Measurements from ENCODE around the gene HDAC4. TPM values are rescaled to one million over a fixed set of nuclear protein-coding genes. Genes with fewer than 3 reads are reported as not detected.

Gene HDAC4
- polyA plus RNA-seq, 1 donor: 20.2 TPM

DNA sequence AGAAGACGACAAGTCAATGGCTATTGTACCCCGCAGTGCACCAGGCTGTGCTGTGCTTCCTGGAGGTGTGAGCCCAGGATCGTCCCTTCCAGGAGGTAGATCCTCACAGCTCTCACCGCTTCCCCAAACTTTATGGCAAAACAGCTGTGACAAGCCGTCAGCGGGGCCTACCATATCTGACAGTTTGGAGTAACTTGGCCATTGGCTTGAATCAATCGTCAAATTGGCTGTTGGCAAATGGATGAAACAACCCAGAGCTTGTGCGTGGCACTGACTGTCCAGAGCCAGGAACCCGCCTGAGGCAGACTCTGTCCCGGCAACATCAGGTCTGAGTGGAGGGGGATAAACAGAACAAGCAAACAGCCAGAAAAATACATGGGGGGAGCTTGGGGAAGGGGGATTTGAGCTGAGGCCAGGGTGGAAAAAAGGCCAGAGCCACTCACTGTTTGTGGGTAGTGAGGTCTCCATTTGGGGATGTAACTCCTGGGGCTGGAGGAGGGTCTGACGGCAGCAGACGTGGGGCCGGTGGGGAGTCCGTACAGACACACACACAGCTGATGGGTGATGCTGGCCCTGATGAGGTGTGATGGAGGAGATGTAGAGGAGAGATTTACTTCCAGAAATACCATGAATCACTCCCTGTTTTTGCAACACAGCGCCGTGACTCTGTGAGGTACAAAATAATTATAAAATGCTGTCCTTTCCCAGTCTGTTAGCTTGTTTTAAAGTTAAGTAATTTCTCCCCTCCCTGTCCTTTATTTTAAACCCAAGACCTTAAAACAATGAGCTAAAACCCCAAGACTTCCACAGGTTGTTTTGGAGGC lies 378.2 kb downstream of the HDAC4 start:
- no peak for DNase-seq

DNA sequence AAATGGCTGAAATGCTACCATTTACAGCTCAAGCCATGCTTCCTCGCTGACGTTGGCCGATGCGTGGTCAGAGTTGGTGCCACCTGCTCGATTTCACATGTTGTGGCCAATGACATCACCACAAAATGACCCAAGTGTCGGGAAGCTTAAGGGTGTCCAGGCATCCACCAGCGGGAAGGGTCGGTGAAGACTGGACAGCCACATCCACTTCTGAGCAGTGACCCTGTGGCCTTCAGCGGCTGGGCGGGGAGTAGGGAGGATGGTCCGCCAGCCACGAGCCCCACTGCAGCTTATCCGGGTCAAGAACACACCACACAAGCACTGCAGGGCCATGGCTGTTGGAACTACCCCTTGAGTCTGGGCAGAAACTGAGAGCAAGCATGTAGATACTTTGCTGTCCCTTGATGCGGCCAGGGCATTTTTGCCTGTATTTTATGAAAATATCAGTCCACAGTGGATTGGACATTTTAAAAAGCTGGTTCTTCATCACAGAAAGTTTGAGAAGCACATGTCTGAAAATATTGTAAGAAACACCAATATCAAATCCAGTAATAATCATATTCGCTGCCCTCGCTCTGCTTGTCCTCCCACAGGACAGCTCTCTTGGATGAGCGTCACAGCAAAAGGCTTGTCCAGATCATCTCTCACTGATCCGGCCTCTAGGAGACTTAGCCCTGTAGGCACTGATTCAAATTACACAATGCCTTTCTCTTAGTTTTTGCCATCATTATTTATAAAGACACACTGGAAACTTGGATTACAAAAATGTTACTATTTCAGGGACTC lies 379.0 kb downstream of the HDAC4 start:
- no peak for DNase-seq

DNA sequence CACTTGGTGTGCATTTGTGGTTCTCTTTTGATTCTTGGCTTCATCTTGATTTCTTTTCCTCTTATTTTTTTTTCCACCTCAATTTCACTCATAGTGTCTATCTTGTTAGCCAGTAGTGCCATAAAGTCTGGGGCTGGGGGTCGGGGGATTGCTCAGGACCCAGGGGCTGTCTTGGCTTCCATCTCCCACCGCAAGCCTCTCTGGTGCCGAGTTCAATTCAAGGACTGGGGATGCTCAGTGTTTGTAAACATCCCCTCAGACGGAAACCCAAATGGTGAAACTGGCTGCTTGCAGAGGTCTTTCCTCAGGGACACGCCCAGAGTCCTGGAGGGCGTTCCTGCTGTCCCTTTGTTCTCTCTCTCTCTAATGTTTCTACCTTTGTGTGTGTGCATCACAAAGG lies 379.6 kb downstream of the HDAC4 start:
- no peak for DNase-seq

DNA sequence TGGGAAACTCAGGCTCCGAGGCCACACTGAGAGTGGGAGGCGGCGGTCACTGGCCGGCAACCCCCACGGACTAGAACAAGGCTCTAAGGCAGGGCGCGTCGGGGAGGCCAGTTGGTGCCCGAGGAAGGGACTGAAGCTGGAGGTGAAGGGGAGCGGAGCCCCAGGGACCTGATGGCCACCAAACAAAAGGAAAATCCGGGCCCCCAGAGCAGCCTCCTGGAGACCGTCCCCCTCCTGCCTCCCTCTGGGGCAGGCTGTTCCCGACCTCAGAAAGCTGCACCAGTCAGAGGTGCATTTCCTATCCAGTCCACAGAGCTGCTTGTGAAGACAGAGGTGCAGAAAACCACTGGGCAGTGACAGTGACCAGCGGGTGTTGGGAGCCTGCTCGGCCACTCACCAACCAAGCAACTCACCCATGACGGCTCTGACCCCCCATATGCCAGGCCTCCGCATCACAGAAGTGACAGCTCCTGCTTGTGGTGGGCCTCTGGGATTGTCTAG lies 380.2 kb downstream of the HDAC4 start:
- DNase-seq: no peak

DNA sequence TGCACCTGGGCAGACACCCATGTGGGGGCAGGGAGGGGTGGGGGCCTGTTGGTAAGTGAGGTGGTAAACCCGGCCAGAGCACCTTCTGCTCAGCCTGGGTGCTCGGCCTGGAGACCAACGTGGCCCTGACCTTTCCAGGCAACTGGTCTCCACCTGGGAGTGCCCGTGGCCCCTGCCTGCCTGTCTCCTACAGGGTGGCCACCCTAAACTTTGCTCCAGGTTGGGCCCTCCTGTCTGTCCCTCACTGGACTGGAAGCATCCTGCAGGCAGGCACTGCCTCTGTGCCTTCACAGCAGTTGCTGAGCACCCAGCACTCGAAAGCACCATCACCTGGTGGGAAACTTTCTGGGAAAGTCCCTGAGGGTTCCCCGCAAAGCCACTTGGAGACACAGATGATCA lies 381.6 kb downstream of the HDAC4 start:
- DNase-seq: no peak

DNA sequence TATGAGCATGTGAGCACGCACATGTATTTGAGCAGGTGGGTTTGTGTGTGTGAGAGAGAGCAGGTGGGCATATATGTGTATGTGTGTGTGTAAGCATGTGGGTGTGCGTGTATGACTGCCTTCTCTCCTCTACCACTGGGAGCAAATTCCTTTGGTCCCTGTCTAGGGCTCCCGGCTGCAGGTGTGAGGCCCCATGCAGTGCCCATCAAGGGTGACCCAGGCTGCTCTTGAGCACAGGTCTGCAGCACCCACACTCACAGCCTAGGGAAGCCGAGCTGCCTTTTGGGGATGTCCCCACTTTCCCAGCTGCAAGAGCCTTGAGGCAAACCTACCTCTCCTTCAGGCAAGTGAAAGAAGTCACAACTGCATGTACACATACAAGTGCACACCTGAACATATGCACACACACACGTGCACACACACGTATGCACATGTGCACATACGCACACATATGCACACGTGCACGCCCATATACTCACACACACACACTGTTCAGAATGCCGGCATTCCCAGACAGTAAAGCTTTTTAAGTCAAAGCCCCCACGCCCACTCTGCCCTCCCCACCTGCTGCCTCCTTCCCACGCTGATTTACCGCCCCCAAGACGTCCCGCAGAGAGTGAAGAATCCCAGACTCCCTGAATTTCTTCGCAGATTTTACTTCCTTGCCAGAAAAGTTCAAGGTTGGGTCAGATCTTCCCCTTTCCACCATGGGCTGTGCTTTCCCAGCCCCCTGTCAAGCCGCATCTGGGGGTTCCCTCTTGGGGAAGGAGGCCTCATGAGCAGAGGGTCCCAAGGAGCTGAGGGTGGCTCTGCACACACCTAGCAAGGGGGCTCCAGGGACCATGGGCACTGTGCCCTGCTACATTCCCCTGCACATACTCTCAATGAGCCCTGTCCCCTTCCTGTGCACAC lies 382.3 kb downstream of the HDAC4 start:
- DNase-seq: no peak

DNA sequence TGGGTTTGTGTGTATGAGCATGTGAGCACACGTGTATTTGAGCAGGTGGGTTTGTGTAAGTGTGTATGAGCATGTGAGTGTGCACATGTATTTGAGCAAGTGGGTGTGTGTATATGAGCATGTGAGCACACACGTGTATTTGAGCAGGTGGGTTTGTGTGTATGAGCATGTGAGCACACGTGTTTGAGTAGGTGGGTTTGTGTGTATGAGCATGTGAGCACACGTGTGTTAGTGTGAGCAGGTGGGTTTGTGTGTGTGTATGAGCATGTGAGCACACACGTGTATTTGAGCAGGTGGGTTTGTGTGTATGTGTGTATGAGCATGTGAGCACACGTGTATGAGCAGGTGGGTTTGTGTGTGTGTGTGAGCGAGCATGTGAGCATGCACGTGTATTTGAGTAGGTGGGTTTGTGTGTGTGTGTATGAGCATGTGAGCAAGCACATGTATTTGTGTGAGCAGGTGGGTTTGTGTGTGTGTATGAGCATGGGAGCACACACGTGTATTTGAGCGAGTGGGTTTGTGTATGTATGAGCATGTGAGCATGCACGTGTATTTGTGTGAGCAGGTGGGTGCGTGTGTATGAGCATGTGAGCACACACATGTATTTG lies 383.2 kb downstream of the HDAC4 start:
- DNase-seq: no peak

DNA sequence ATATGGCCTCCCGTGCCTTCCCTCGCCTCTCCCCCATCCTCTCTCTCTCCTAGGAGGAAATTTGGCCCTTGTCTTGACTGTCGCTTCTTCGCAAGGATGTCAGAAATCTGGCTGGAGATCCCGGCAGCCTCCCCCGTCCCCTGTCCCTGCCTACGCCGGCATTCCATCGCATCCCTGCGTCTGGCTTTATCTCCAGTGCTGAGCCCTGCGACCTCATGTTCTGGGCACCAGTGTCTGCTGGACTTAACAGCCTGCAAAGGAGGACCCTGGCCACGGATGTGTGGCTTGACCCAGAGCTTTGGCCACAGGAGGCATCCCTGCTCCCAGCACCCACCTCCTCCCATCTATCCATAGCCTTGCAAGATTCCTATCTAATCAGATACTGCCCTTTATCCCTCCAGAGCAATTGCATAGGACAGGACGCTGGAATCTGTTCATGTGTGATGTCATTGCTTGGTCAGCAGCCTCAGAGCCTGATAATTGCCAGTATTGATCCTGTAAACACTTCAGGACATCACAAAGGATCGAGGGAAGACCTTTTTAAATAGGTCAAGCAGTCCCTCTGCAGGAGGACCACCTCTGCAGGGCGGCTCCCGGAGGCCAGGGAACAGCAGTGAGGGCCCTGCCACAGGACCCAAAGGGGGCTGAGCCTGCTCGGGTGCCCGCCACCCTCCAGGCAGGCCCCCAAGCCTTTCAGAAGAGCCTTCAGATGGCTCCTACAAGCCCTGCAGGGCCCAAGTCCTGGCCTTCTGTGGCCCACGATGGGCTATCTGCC lies 384.7 kb downstream of the HDAC4 start:
- DNase-seq: no peak

DNA sequence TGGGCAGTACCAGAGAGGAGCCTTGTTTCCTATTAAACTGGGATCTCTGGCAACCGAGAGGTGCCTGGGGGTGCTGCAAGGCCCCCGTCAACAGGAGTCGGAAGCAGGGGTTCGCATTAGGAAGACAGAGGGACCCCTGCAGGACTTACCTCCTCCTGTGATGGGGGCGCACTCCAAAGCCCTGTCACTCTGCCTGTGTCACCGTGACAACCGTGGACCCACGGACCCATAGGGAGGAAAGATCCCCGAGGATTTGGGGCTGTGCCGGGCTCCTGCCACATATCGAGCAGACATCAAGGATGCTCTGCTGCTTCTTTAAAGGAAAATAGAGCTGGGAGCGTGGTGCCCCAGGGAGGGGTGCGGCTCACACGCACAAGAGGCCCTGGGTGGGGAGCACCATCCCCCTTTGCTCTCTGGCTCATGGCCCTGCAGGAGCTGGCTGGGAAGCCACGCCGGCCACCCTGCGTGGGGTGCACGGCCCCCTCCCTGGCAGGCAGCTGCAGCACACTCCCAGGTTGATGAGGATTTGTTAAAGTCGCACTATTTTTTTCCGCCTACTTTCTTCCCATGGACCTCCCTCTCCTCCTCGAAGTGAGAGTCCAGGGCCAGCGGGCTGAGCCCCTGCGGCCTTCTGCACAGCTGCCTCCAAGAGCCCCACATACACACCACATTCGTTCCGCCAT lies 385.5 kb downstream of the HDAC4 start:
- no peak for DNase-seq

DNA sequence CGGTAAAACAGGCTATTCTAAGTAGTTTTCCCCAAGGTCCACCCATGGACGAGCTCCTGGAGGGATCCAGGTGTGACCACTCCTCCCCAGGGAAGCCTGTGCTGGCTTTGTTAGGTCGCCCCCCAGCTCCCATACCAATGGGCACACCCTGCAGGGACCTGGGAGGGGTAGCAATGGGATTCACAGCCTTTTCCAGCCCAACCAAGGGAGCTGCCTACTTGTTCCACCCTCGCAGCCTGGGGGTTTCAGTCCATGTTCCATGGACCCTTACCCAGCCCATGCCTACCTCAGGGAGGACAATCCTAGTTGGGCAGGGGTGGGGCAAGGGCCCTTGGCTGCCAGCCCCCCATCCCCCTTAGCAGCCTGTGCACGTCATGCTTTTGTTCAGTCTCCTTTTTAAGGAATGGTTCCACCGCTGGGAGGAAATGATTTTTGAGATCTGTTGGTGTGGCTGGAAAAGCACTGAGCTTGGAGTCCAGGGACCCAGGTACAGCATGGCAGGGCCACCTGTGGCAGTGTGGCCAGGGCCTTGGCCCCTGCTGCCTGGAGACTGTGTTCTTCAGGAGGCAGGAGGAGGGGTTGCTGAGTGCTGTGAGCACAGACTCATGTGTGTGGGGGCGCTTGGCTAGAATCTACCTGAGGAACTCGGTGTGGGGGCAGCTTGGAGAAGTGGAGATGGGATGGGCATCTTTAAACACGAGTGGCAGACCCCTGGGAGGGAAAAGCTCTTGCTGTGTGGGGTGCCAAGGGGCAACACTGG lies 386.2 kb downstream of the HDAC4 start:
- DNase-seq: no peak

DNA sequence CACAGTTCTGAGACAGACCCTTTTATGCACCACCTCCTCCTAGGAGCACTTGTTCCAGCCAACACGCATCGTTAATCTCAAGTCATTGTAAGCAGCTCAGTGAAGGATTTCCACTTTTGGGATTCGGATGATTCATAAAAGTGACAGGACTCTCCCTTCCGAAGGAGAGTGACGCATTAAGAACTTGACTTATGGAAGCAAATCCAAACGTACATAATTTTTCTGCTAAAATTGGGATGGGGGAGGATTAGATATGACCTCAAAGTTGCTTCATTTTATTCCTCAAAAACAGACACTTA lies 387.2 kb downstream of the HDAC4 start:
- DNase-seq: no peak

DNA sequence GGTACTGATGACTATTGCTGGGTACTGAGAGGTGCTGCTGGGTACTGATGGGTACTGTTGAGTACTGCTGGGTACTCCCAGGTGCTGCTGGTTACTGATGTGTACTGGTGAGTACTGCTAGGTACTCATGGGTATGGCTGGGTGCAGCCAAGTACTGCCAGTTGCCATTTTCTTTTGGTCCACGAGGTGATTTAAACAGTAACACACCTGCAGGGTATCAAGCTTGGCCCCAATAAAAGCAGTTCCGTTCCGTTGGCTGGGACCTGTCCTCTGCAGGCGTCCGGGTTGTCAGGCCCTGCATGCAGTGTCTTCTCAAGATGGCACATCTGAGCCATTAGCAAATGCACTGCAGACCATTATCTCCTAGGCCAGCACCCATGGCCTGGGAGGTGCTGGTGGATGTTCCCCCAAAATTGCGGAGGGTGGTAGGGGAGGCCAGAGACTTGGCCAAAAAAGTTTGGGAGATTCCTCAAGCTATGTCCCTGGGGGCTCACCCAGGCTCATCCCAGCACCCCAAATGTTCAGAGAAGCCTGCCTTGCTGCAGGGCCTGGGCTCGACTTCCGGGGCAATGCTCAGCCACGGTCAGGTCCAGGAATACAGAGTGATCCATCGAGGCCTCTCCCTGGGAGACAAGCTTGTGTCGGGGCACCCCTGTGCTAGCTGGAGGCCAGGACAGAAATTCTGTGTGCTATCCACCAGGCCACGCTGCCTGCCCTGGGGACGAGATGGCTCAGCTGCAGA lies 387.7 kb downstream of the HDAC4 start:
- no peak for DNase-seq

DNA sequence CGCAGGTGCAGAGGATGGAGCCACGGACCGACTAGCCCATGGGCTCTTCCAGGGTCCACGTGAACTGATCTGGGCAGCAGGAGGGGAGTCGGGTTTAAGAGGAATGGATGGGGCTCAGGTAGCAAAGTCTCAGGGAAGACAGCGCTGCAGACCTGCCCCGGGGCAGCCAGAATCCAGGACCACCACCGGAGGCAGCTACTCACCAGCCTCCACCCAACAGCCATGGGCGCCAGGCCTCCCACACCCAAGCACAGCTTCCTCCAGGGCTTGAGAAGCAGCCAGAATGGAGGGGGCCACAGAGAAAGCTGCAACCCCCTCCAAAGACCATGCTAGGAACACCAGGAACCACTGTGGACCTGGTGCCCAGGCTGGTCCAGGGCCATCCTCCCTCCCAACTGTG lies 388.6 kb downstream of the HDAC4 start:
- no peak for DNase-seq

DNA sequence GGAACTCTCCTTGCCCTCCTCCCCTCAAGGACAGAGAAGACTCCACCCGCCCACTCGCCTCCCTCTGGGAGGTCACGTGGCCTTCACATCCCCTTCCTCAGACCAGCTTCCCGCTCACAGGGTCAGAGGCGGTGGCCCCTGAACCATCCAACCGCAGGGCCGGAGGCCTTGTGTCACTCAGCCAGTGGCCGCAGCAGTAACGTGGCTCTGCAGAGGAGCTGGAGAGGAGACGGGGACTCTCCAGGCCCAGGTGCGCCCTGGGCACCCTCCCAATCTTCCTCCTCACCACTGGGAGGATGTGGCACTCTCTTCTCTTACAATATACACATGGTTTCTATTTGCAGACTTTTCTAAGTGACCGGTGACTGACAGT lies 391.2 kb downstream of the HDAC4 start:
- DNase-seq: no peak

DNA sequence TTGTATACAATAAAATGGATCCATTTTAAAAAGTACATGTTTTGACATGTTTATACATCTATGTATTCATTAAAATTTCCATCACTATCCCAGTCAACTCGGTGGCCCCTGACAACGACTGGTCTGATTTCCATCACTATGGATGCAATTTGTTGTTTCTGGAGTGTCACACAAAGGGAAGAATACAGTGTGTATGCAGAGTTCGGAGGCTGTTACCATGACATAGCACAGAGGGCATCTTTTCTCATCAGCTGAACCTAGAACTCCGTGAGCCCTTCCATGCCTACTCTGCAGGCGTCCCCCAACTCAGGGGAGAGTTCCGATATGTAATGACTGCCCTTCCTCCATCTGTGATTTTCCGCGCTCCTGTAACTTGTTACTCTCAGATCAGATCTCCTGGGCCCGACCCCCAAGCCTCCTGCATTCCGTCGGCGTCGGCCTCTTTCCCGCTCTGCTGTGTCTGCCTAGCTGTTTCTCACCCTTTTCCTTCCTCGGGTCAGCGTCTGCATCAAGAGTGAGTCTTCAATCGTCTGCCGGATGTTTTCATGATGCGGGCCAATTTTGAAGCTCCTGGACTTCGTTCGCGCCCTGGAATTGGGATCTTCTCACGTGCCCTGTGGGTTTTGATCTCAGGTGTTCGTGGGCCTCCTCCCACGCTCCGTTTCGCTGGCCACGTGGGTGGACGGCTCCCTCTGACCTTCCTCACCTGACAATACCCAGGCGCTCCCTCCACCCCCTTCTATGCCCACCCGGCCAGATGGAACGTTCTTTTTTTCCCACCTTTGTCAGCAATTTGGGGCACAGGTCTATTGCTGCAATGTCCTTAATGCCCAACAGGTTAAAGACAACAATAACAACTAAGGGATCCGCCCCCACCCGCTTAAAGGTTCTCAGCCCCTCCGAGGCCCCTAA lies 391.9 kb downstream of the HDAC4 start:
- DNase-seq: no peak

DNA sequence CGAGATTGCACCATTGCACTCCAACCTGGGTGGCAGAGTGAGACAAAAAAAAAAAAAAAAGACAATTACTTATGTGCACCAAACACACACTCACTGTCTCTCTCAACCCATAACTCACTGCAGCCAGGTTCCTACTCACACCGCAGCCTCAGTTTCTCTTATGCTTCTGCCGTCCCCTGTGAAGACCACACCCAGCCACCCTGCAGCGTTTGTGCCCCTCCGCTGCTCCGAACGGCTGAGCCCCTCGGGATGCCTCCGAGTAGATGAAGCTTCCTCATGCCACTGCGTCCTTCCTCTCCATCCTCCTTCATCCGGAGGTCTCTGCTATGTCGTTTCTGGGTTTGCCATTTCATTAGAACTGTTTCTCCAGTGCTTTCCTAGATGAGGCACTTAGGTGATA lies 392.8 kb downstream of the HDAC4 start:
- DNase-seq: no peak

DNA sequence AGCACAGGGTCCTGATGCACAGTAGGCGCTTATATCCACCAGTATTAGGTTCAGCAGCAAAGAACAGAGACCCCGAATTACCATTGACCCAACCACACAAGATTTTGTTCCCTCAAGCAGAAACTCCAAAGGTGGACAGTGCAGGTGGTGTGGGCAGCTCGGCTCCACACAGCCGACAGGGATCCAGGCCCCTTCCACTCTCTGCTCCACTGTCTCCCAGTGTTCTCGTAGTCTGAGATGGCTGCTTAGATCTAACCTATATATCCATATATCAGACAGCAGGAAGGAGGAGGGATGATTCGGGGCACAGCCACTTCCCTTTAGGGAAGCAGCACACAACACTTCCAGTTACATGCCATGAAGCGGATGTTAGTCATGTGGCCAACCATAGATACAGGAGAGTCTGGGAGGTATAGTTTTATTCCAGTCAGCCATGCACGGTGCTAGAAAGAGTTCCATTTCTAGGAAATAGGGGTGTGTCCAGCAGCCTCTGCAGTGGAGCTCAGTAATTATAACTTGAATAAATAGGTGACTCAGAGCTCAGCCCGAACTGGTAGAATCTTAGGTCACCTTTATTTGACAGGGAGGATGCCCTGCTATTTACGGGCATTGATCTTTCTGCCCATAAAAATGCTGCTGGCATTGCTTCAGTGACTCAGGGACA lies 394.1 kb downstream of the HDAC4 start:
- no peak for DNase-seq

DNA sequence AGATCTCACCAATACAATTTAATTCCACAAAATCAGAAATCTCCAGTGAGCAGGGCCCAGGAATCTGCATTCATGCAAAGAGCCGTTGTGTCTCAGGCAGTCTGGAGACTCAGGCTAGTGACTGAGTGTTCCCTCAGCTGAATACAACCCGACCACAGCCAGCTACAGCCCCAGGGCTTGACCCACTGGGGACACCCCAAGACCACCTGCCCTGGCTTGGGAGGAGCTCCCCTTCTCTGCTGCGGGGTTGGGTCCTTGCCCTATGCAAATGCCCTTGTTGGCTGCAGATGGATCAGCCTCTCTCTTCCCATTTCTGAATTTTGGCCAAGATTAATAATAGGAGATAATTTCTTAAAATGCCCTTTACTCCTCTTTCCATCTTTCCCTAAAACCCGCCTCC lies 395.2 kb downstream of the HDAC4 start:
- DNase-seq: no peak

Data from hindlimb muscle (tissue), 1 donor.